H7 (cell line): ENCODE measurements around the gene CLDN5. TPM values are rescaled to one million over a fixed set of nuclear protein-coding genes. Genes with fewer than 3 reads are reported as not detected.

Experiments used
- DNase-seq: peaks from one replicate; pipeline ENCODE4 v3.0.0; 2012
- H3K27me3 ChIP-seq: 2 replicates; pipeline ENCODE4 v1.6.0; 2011; ENCODE audit warnings: mild to moderate bottlenecking, low read length; ENCODE audit not compliant: control insufficient read depth, insufficient read depth
- H3K36me3 ChIP-seq: replicated peaks from 2 replicates; pipeline ENCODE4 v1.5.1; 2011; ENCODE audit warnings: low read length; ENCODE audit not compliant: control insufficient read depth, insufficient read depth
- H3K4me3 ChIP-seq: 2 replicates; pipeline ENCODE4 v1.5.1; 2011; ENCODE audit warnings: low read depth, mild to moderate bottlenecking, control low read depth, low read length, moderate library complexity; ENCODE audit not compliant: insufficient read depth
- total RNA-seq: library from RNA; depleted of rRNA; stranded (reverse); fragments of >200 nt; shearing (Covaris generic); gene quantifications from 2 replicates; pipeline ENCODE4 v1.2.3, GENCODE V29; 2014; rRNA removed

The CLDN5 gene
- total RNA-seq, 1 experiment from 2014 or later: 3.0 TPM

GRCh38 chr22:19479355-19480172 lies 44.6 kb downstream of the CLDN5 start, which contains the start of gene CDC45:
CDC45 (plus strand) TSS chr22:19479920; CDS start chr22:19479969, 49 bp downstream.
- H3K36me3 ChIP-seq: peaks cover 8% of the 10 kb centered on the region
- H3K4me3 ChIP-seq: peak within 1 kb of the TSS; percentile 88
- no peaks in the 10 kb centered on the region for H3K27me3 ChIP-seq
- DNase-seq: peak; percentile 97

- peaks cover 8% of the 10 kb centered on the region for H3K36me3 ChIP-seq
- H3K4me3 ChIP-seq: peak within 1 kb of the TSS; percentile 88
- no peaks in the 10 kb centered on the region for H3K27me3 ChIP-seq
- peak; percentile 94 for DNase-seq
These were observed 45.3 kb downstream of the CLDN5 start, which contains the start of gene UFD1 for GRCh38 chr22:19478901-19479354. UFD1 (minus strand) TSS chr22:19479193; CDS start chr22:19479085, 108 bp downstream.

- H3K4me3 ChIP-seq: peak overlapping the region; percentile 88
- H3K36me3 ChIP-seq: peaks cover 11% of the 10 kb centered on the region
- no peak for DNase-seq
- H3K27me3 ChIP-seq: no peaks in the 10 kb centered on the region
These were observed 45.9 kb downstream of the CLDN5 start for GRCh38 chr22:19478045-19478900.

GRCh38 chr22:19477321-19478044 lies 46.7 kb downstream of the CLDN5 start:
- Histone ChIP-seq H3K4me3 (peak overlapping the region; percentile 5), H3K27me3 (no peaks in the 10 kb centered on the region), H3K36me3 (peaks cover 15% of the 10 kb centered on the region)
- no peak for DNase-seq

- Histone ChIP-seq H3K36me3 (peaks cover 25% of the 10 kb centered on the region), H3K27me3 (no peaks in the 10 kb centered on the region), H3K4me3 (no peak overlapping the region)
- DNase-seq: no peak
These were observed 48.2 kb downstream of the CLDN5 start for GRCh38 chr22:19476023-19476422.

GRCh38 chr22:19473578-19473977 lies 50.6 kb downstream of the CLDN5 start:
- DNase-seq: no peak
- H3K27me3 ChIP-seq: no peaks in the 10 kb centered on the region
- peaks cover 39% of the 10 kb centered on the region for H3K36me3 ChIP-seq
- no peak overlapping the region for H3K4me3 ChIP-seq

Other genes with a start within 250 kb of the CLDN5 start
- gene CLTCL1, start 232.7 kb downstream of the CLDN5 start, total RNA-seq: 10.3 and 11.0 TPM in 2 replicates
- gene HIRA, start 92.7 kb downstream of the CLDN5 start, total RNA-seq: 28.8 and 31.4 TPM in 2 replicates
- 20.1 and 20.2 TPM in 2 replicates for gene MRPL40, start 91.9 kb downstream of the CLDN5 start, total RNA-seq
- gene C22orf39, start 76.7 kb downstream of the CLDN5 start, total RNA-seq: 42.3 and 45.3 TPM in 2 replicates
- 48.6 and 61.3 TPM in 2 replicates for gene UFD1, start 45.2 kb downstream of the CLDN5 start, total RNA-seq
- 35.8 and 36.8 TPM in 2 replicates for gene CDC45, start 44.5 kb downstream of the CLDN5 start, total RNA-seq
- gene SEPTIN5, start 190.1 kb upstream of the CLDN5 start, total RNA-seq: 28.4 and 36.0 TPM in 2 replicates
- gene GP1BB, start 199.1 kb upstream of the CLDN5 start, total RNA-seq: 3.7 and 7.3 TPM in 2 replicates
- gene TBX1, start 236.4 kb upstream of the CLDN5 start, total RNA-seq: 6.2 and 6.7 TPM in 2 replicates